ENCODE results near the gene KCND3.

The KCND3 gene

DNA sequence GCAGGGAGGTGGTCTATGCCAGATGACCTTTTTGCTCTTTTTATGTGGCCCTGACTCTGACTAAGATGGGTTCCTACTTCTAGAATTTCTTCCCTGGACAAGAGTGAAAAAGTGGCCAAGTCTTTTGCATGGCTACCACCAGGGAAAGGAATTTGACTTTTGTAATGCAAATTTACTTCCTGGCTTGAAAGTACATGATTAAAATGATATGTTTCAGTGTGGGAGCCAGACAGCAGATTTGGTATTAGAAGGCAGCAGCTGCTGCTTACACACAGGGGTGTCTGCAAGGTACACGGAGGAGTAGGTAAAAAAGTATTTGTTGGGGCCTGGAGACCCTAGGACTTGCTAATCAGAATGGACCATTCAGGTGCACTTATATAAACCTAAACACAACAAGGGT lies 78.4 kb downstream of the KCND3 start:
- CTCF ChIA-PET, result interaction anchor here (0.7 kb wide), 1 partner anchor 23 kb away, joined by 3 read pairs; no protein-coding TSS in a partner anchor
- POLR2A ChIA-PET, result no interaction called here

DNA sequence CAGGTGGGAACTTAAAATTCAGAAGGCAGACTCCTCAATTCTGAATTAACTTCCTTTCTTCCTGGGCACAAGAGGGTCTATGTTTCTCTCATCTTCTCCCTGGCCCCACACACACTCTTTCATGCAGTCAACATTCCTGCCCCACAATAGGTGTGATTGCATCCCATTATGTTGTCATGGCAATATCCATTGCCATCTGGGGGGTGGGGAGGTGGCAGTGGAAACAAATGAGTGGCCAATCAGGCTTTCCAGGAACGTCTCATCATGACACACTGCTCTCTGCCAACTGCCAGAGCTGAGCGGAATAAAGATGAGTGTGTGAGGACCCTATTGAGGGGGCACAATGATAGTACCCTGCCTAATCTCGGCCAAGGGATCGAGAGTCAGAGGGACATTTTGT lies 80.4 kb downstream of the KCND3 start:
- Histone ChIP-seq H3K4me1 (ENCODE audit: control insufficient read depth, insufficient read depth, low read length) (no peaks in the 10 kb centered on the region), H3K4me3 (ENCODE audit: low read depth, low read length) (no peak overlapping the region), H3K27ac (ENCODE audit: extremely low read depth, low read depth, low read length) (no peak overlapping the region), H3K9me3 (ENCODE audit: control insufficient read depth, insufficient read depth, low read depth, low read length) (no peaks in the 10 kb centered on the region), H3K36me3 (ENCODE audit: control insufficient read depth in 2 of 2, insufficient read depth in 1 of 2, low read length in 2 of 2) (no peaks in the 10 kb centered on the region)
- CTCF ChIA-PET, result no interaction called here
- TF ChIP-seq, protein P1, sequence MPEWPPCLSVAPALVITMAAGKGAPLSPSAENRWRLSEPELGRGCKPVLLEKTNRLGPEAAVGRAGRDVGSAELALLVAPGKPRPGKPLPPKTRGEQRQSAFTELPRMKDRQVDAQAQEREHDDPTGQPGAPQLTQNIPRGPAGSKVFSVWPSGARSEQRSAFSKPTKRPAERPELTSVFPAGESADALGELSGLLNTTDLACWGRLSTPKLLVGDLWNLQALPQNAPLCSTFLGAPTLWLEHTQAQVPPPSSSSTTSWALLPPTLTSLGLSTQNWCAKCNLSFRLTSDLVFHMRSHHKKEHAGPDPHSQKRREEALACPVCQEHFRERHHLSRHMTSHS (tag by site-specific recombination; IDR thresholded peaks at IDR 0.05), result no peak
- TF ChIP-seq ZNF16 (tag by site-specific recombination; IDR thresholded peaks at IDR 0.05; ENCODE audit: low read depth) (no peak), ZFHX2 (tag by site-specific recombination; conservative IDR thresholded peaks at IDR 0.05) (no peak), ZNF777 (tag by site-specific recombination; IDR thresholded peaks at IDR 0.05; ENCODE audit: borderline replicate concordance) (no peak), ZNF248 (tag by site-specific recombination; IDR thresholded peaks at IDR 0.05) (no peak), ZNF555 (tag by site-specific recombination; conservative IDR thresholded peaks at IDR 0.05) (no peak), ZNF121 (tag by site-specific recombination; IDR thresholded peaks at IDR 0.05) (no peak)
- TF ChIP-seq, protein P2, sequence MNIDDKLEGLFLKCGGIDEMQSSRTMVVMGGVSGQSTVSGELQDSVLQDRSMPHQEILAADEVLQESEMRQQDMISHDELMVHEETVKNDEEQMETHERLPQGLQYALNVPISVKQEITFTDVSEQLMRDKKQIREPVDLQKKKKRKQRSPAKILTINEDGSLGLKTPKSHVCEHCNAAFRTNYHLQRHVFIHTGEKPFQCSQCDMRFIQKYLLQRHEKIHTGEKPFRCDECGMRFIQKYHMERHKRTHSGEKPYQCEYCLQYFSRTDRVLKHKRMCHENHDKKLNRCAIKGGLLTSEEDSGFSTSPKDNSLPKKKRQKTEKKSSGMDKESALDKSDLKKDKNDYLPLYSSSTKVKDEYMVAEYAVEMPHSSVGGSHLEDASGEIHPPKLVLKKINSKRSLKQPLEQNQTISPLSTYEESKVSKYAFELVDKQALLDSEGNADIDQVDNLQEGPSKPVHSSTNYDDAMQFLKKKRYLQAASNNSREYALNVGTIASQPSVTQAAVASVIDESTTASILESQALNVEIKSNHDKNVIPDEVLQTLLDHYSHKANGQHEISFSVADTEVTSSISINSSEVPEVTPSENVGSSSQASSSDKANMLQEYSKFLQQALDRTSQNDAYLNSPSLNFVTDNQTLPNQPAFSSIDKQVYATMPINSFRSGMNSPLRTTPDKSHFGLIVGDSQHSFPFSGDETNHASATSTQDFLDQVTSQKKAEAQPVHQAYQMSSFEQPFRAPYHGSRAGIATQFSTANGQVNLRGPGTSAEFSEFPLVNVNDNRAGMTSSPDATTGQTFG (tag by site-specific recombination; IDR thresholded peaks at IDR 0.05; ENCODE audit: borderline replicate concordance), result no peak
- POLR2A ChIA-PET, result no interaction called here

More for the DNA sequence above, 78.4 kb downstream of the KCND3 start:
- TF ChIP-seq ZNF785 (tag by site-specific recombination; IDR thresholded peaks at IDR 0.05) (no peak), ZNF610 (tag by site-specific recombination; IDR thresholded peaks at IDR 0.05; ENCODE audit: borderline replicate concordance) (no peak), SCRT1 (tag by site-specific recombination; IDR thresholded peaks at IDR 0.05; ENCODE audit: borderline replicate concordance) (no peak), ZNF416 (tag by site-specific recombination; IDR thresholded peaks at IDR 0.05) (no peak), ZNF19 (tag by site-specific recombination; IDR thresholded peaks at IDR 0.05; ENCODE audit: low read depth) (no peak), ZNF426 (tag by site-specific recombination; IDR thresholded peaks at IDR 0.05) (no peak), ZNF24 (tag by site-specific recombination; IDR thresholded peaks at IDR 0.05) (no peak), ZNF133 (tag by site-specific recombination; IDR thresholded peaks at IDR 0.05) (no peak), ZNF501 (tag by site-specific recombination; IDR thresholded peaks at IDR 0.05) (no peak), ZNF843 (tag by site-specific recombination; IDR thresholded peaks at IDR 0.05) (no peak)
- TF ChIP-seq, protein P3, sequence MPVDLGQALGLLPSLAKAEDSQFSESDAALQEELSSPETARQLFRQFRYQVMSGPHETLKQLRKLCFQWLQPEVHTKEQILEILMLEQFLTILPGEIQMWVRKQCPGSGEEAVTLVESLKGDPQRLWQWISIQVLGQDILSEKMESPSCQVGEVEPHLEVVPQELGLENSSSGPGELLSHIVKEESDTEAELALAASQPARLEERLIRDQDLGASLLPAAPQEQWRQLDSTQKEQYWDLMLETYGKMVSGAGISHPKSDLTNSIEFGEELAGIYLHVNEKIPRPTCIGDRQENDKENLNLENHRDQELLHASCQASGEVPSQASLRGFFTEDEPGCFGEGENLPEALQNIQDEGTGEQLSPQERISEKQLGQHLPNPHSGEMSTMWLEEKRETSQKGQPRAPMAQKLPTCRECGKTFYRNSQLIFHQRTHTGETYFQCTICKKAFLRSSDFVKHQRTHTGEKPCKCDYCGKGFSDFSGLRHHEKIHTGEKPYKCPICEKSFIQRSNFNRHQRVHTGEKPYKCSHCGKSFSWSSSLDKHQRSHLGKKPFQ (tag by site-specific recombination; IDR thresholded peaks at IDR 0.05), result no peak
- TF ChIP-seq, protein P4, sequence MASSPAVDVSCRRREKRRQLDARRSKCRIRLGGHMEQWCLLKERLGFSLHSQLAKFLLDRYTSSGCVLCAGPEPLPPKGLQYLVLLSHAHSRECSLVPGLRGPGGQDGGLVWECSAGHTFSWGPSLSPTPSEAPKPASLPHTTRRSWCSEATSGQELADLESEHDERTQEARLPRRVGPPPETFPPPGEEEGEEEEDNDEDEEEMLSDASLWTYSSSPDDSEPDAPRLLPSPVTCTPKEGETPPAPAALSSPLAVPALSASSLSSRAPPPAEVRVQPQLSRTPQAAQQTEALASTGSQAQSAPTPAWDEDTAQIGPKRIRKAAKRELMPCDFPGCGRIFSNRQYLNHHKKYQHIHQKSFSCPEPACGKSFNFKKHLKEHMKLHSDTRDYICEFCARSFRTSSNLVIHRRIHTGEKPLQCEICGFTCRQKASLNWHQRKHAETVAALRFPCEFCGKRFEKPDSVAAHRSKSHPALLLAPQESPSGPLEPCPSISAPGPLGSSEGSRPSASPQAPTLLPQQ (tag by site-specific recombination; IDR thresholded peaks at IDR 0.05), result no peak
- no peak overlapping the region for H3K27ac ChIP-seq (ENCODE audit: extremely low read depth, low read depth, low read length)
- H3K36me3 ChIP-seq (ENCODE audit: control insufficient read depth in 2 of 2, insufficient read depth in 1 of 2, low read length in 2 of 2), result no peaks in the 10 kb centered on the region
- H3K9me3 ChIP-seq (ENCODE audit: control insufficient read depth, insufficient read depth, low read depth, low read length), result no peaks in the 10 kb centered on the region
- H3K4me1 ChIP-seq (ENCODE audit: control insufficient read depth, insufficient read depth, low read length), result no peaks in the 10 kb centered on the region
- H3K4me3 ChIP-seq (ENCODE audit: low read depth, low read length), result no peak overlapping the region
